ENCODE results near the gene PXDN.
"Not testable (repeated sequence)": the region's sequence is repeated elsewhere in the genome, so short reads cannot be mapped to it uniquely, and the experiment has no call there.

The PXDN gene

DNA sequence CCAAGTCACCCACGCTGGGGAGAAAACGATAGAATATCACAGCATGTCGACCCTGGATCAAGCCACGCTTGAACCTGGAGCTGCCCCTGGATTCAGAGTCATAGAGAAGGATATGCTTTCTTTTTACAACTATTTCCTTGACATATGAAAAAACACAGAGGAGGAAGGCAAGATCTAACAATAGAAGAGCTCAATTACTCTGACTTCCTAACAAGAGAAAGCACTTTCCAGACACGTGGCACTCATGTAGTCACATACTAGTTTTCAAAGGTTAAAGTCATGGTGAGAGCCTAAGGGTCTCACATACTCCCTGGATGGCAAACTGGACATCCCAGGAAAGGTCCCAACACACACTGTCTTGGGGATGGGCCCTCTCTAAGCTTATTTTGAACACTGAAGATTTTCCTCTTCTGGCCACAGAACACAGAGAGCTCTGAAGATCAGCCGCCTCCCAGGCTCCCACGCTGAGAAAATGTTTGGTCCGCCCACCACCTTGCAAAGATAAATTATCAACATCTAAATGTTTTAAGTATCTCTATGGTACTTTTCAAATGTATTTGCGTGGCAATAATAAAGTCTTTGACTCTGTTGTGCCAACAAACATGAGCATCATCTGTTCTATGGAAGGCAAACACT lies 4.9 kb downstream of the PXDN start:
- no peak for DNase-seq

DNA sequence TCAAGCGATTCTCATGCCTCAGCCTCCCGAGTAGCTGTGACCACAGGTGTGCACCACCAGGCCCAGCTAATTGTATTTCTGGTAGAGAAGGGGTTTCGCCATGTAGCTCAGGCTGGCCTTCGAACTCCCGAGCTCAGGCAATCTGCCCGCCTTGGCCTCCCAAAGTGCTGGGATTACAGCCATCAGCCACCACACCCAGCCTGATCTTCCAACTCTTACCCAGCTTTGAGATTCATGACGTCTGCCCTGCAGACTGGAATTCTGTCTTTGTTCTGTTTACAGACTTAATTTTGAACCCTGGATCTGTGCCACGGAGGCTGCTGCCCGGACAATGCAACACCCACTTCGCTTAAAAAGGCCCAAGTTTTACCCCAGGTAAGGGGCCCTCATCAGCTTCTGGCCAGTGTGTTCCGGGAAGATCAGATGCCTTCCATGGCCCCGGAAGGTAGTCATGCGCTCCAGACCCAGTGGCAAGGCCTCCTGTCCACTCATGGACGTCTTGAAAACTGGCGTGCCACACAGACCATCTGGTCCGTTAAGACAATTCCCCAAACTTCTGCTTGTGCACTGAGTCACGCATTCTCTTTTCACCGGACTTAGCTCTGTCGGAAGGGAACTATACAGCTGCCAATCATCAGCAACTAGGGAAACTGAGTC lies 5.5 kb downstream of the PXDN start:
- DNase-seq, result no peak

DNA sequence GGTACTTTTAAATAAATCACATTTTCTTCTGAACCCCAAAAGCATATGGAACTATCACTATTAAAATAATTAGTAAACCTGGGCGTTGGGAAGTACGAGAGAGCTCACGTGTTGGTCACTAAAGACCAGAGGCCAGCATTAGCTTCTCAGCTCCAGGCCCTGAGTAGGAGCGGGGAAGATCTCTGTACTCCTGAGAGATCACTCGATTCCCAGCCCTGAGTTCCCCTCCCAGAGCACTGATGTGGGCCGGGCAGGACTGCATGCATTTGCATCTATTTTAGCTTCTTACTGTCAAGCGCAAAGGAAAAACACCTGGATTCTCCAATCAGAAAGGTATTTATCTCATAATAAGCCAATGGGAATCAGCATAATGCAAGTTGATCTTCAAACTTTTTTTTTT lies 6.2 kb downstream of the PXDN start:
- DNase-seq, result no peak

DNA sequence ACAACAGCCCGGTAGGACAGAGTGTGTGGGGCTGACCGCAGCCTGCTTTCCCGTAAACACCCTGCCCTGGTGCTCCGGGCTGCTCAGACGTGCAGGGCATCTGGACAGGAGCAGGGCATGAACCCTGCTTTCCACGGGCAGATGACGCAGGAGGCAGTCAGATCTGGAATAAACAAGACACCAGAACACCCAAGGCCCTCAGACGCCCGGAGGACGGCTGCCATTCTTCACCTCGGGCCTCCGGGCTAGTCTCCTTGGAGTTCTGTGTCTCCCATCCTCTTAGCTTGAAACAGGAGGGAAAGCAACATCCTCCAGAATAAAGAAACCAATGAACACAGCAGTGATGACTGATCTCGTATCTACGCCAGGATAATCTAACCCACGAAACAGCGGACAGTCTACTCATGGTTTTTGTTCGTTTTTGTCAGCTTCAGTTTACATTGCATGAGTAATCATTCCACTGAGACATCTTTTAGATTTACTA lies 7.3 kb downstream of the PXDN start:
- no peak for DNase-seq

DNA sequence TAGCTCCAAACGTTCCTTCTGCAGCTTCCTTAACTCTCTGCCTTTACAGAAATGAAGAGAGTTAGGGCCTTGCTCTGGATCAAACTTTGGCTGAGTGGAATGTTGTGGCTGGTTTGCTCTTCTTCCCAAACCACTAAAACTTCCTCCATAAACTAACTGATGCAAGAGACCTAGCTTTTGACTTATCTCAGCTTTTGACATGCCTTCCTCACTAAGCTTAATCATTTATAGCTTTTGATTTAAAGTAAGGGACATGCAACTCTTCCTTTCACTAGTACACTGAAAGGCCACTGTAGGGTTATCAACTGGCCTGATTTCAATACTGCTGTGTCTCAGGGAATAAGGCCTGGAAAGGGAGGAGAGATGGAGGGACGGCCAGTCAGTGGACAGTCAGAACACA lies 8.3 kb downstream of the PXDN start:
- no peak for DNase-seq

DNA sequence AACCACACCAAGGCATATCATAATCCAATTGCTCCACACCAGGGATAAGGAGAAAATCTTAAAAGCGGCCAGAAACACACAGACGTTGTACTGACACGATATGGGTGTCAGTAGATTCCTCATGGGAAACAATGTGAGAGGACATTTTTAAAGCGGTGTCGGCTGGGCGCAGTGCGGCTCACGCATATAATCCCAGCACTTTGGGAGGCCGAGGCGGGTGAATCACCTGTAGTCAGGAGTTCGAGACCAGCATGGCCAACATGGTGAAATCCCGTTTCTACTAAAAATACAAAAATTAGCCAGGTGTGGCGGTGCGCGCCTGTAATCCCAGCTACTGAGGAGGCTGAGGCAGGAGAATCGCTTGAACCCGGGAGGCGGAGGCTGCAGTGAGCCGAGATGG lies 11.0 kb downstream of the PXDN start:
- not testable (repeated sequence) for DNase-seq

DNA sequence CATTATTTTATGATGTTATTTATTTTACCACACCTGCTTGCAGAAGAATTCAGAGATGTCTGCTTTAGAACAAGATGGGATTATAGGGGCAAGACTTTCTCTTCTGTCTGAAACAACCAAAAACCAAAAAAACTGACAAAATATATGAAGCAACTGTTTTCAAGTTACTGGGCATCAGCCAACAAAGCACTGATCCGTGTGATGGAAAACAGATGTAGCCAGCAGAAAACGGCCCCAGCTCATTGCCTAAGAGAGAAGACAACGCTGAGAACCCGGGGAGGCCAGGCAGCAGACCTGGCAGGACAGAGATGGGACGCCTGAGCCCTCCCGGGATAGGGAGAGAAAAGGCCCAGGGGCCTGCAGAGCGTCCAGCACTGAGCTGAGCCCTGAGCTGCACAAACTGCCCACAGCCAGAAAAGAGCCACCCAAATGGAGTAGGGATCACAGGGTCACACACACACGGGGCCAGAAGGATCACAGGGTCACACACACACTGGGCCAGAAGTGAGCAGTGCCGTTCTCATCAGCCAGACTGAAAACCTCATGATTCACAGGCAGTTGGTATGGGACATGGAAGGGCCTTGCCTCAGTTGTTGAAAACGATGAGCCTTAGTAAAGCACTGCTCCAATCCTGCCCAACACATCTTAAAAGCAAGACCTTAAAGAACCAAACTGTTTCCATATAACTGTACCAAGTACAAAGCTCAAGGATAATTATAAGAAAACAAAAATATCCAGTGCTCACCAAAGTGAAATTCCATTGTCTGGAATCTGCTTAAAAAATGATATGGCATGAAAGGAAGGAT lies 12.1 kb downstream of the PXDN start:
- DNase-seq, result no peak

DNA sequence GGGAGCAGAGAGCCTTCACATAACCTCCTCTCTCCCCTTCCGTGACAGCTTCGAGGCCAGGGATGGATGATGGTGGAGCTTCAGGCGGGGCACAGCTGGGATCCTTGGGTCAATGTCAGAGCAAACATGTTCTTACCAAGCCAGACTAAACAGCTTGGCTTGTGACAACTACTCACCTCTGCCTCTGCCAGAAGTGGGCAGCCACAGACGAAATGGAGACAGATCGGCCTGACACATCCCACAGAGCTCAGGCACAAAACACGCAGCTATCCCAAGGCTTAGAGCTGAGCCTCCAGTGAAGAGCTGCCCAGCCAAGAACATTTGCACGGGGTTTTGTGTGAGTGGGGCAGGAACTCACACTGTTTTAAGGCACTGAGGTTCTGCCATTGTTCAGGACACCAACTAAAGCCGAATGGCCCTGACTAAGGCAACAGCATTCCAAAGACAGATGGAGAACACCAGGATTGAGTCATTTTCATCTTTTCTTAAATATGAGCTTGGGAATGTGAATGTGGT lies 12.8 kb downstream of the PXDN start:
- DNase-seq, result no peak

DNA sequence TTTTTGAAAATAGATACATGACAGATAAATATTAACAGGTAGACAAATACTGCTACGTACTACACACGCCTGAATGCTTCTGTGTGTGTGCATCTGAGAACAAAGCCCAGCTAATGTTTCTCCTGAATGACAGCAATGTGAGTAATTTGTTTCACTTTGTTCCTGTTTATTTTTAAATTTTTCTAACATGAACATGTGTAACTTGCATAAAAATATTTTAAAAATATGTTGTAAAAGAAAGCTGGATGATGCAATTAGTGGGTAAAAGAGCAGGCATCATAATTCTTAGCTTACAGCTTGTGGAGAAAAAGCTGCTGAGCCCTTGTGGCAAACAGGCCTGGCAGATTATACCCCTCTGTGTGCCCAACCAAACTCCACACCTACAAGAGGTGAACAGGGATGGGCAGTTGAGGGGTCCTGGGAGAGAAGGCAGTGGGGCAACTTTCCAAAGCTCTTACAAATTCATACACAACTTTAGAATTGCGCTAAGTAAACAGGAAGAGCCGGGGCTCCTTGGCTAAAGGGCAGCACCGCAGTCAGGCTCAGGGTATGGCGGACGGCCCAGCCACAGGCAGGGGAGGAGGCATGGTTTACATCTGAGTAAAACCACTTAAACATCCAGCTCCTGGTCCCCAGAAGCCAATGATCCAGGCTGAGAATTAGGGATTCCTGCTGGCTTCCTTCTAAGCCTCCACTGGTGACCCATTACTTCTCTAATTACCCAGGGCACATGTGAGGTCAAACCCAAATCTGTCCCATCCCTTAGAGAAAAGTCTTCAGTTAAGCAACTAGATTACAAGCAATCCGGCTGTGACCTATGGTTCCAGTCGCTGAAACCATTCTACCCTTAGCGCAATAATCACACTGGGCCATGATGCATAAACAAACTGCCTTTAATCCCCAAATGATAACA lies 14.0 kb downstream of the PXDN start:
- DNase-seq, result no peak

DNA sequence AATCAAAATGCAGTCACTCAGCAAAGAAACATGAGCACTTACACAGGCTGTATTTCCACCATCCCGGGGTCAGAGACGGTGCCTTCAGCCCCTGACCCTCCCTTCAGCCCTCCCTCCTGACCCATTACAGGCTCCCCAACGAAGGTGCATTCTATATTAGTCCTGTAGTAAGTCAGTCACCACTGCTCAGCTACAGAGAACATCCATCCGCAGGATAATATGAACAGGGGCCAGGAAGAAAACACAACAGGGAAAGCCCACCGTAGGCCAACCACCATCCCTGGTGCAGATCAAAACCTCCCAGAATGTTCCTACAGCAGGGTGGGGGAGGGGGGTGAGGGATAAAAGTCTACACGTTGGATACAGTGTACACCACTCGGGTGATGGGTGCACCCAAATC lies 15.1 kb downstream of the PXDN start:
- no peak for DNase-seq

DNA sequence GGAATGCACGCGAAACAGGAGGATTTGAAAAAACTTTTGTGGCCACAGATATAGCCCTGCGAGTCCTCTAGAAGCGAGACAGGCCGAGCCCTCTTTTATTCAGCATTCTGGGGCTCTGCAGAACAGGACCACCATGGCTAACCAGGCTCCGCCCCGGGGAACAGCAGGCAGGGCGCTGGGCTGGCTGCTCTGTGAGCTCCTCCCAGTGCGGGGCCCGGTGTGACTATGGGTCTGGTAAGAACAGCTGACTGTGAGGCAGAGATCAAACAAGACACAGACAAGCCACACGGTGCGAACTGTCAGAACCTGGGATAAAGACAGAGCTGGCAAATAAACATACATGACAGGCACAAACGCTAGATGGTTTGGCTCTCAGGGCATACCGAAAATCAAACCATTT lies 15.5 kb downstream of the PXDN start:
- no peak for DNase-seq

DNA sequence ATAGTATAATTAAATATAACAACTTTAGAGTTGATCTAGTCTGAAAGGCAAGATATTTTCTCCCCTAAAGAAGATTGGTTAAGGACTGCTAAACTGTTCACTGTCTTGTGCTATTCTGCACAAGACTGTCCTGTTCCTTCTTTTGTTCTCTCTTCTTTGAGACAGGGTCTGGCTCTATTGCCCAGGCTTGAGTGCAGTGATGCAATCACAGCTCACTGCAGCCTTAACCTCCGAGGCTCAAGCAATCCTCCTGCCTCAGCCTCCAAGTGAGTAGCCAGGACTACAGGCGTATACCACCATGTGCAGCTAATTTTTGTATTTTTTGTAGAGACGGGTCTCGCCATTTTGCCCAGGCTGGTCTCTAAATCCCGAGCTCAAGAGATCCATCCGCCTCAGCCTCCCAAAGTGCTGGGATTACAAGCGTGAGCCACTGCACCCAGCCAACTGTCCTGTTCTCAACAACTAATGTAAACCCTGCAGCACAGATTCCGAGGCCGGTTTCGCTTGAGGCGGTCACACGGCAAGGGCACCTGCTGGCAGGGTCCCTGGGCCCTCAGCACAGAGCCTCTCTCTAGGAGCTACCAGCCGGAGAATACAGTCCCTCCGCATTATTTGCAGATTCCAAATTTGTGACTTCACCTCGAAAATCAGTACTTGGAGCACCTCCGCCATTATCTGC lies 16.4 kb downstream of the PXDN start:
- no peak for DNase-seq

DNA sequence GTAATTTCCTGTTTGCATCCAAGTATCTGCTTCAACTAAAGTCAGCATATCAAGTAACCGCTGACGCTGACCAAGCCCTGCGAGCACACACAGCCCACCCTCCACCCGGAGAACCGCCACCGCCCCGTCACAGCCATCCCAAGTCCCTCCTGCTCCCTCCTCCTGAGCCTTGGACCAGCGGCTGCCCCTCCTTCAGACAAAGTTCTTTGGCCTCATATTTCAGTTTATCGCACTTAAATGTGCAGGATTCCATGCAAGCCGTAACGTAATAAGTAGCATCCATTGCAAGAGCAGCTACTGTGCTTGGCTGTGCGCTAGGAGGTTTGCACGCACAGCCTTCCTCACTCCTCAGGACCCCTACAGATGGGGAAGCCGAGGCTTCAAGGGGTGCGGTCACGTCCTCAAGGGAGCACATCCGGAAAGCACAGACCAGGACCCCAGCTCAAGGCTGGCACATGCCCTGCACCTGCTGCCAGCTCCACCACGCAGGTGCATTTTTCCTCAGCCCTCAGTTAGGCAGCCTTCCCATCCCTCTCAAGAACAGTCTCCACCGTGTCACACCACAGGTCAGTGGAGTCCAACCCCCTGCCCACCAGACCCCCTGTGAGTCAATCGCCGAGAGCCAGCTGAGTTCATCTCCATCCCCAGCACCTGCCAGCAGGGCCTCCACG lies 17.1 kb downstream of the PXDN start:
- DNase-seq, result no peak

DNA sequence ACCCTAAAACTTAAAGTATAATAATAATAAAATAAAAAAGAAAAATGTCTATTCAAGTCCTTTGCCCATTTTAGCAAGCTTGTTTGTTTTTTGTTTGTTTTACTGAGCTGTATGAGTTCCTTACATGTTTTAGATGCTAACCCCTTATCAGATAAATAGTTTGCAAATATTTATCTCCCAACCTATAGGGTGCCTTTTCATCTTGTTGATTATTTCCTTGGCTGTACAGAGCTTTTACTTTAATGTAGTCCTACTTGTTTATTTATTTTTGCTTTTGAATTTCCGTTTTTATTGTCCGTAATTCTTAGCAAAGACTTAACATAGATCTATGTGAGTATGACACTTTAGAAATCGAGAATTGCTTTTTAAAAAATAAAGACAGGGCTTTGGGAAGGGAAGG lies 17.8 kb downstream of the PXDN start:
- DNase-seq, result no peak

DNA sequence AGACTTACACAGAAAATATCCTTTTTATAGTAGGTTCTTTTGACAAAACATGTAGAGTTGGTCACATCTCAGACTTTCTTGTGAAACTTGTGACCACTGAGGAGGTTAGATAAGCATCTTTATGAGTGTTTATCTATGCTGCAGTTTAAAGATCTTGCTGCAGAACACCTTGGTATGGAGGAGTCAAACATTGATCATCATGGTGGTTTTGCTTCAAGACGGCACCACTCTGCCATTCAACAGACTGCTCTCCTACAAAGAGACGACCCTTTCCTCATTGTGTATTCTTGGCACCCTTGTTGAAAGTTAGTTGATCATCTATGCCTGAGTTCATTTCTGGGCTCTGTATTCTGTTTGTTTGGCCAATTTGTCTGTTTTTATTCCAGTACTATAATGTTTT lies 20.0 kb downstream of the PXDN start:
- DNase-seq, result not testable (repeated sequence)

DNA sequence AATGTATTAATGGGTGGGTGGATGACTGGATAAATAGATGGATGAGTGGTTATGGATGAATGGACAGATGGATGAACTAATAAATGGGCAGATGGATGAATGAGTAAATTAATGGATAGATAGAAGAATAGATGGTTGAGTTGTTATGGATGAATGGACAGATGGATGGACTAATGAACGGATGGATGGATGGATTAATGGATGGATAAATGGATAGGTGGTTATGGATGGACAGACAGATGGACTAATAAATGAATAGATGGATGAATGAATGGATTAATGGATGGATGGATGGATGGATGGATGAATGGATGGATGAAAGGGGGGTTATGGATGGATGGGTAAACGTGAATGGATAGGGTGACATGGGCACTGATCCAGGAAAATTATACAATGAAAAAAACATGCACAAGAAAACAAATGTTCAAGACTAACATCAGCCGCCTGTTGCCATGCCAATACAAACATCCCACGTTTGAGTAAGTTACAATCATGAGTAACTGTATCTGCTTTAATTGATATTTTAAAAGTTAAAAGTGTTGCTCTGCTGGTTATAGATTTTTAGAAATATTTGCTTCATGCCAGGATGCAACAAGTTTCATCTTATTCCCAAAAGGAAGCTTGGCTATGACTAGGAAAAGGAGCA lies 20.8 kb downstream of the PXDN start:
- DNase-seq, result no peak

DNA sequence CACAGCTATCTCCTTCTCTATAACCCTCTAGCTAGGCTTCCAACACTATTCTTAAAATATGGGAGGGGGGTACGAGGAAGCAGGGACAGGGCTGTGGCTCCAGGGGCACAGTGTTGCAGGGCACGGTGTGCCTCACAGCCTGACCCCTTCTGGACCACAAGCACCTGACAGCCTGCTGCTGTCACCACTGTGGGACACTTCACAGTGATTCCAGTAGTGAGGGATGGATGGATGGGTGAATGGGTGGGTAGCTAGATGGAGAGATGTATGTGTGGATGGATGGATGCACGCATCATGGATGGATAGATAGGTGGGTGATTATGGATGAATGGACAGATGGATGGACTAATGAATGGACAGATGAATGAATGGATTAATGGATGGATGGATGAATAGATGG lies 21.6 kb downstream of the PXDN start:
- no peak for DNase-seq

DNA sequence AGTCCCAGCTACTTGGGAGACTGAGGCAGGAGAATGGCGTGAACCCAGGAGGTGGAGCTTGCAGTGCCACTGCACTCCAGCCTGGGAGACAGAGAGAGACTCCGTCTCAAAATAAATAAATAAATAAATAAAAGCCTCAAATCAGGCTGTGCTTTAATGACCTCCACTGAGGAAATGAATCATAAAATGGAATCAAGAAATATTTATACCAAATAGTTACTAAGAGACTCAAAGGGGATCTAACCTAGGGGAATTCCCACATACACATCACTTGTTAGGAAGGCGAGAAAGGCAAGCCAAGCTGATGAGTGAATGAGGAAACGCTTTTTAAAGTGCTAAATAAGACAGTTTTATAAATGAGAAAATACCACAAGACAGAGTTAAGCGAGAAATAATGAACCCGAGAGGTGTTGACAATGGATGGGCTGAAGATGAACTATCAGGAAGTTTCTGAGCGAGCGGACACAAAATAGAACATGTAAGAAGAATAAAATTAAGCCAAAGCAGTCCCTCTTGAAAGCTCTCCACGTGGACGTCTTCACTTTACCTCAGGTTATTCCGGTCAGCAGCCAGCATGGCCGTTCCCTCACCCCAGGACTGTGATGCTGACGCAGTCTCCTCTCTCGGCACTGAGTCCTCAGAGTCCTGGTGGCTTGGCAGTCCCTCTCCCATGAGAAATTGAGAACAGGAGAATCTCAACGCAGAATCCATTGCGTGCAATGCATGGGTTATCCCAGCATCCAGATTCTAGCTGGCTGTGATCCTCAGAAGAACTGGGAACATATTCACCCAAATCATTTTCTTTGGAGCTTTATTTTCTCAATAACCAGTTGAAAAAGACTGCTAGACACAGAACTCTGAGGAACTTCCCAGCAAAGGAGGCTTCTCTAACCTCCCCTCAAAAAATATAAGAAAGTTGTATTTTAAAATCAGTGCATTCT lies 22.3 kb downstream of the PXDN start:
- DNase-seq, result no peak

DNA sequence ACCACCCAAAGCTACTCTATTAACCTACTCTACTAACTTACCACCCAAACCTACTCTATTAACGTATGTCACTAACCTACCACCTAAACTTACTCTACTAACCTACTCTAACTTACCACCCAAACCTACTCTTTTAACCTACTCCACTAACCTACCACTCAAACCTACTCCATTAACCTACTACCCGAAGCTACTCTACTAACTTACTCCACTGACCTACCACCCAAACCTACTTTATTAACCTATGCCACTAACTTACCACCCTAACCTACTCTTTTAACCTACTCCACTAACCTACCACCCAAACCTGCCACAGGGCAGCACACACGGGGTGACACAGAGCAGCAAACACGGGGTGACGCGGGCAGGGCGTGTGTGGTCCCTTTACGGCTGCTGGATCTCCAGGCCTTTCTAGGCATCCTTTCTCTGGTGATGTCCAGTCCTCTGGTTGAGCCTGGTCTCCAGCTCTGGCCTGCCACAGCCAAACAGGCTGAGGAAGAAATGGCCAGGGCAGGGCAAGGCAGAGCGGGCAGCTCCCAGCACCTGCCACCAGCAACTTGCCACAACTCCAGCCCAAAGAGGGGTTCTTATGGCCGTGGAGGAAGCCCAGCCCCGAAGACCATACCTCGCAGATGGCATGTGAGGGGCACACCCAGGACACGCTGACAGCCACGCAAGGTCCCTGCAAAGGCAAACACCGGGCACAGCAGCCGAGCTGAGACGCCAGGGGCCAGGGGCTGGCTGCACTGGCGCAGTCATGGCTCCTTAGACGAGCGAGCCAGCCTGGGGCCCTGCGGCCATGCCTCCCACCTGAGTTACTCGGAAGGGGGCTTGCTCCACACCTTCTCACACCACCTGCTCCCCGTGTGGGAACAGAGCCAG lies 25.7 kb downstream of the PXDN start:
- no peak for DNase-seq
